Adrenal gland (tissue), 12 donors: ENCODE data around the gene TOM1. TPM values are rescaled to one million over a fixed set of nuclear protein-coding genes. Genes with fewer than 3 reads are reported as not detected.
A peak's percentile ranks its signal among the peaks of the same experiment; 100 is the strongest.

Experiments
- DNase-seq, 7 donors: peaks; one replicate each; pipeline ENCODE4 v3.0.0-alpha.2; 2019 to 2020
- H3K27ac ChIP-seq, 5 donors: fragments of 200-600 bp; sonication (generic) in 4 of 5; 1 replicate in 3 of 5; 2 replicates in 2 of 5; pipeline versions ENCODE4 v1.5.1 to v1.8.0; 2016 to 2020; ENCODE audit warnings: mild to moderate bottlenecking in 1 of 5
- H3K27me3 ChIP-seq: fragments of 200-600 bp; 2 replicates; pipeline ENCODE4 v1.8.0; 2021
- H3K36me3 ChIP-seq, 2 donors: fragments of 200-600 bp; replicated peaks in 1 of 2; 1 replicate in 1 of 2; 2 replicates in 1 of 2; pipeline versions ENCODE4 v1.5.1 to v1.8.0; 2018 to 2022
- H3K4me1 ChIP-seq, 2 donors: fragments of 200-600 bp; replicated peaks in 1 of 2; 1 replicate in 1 of 2; 2 replicates in 1 of 2; pipeline versions ENCODE4 v1.5.1 to v1.8.0; 2018 to 2021
- H3K4me3 ChIP-seq, 4 donors: fragments of 200-600 bp; sonication (generic) in 3 of 4; one replicate each; pipeline ENCODE4 v1.5.1; 2016 to 2018
- H3K9me3 ChIP-seq, 3 donors: fragments of 200-600 bp; sonication (generic) in 1 of 3; replicated peaks in 1 of 3; 1 replicate in 2 of 3; 2 replicates in 1 of 3; pipeline versions ENCODE4 v1.5.1 to v1.8.0; 2016 to 2021
- CTCF ChIP-seq, 6 experiments: fragments of 450-650 bp in 4 of 6; fragments of 200-600 bp in 2 of 6; sonication (generic) in 1 of 6; IDR thresholded peaks; 1 replicate in 5 of 6; 2 replicates in 1 of 6; pipeline versions ENCODE4 v1.5.1 to v1.8.0; 2016 to 2021; ENCODE audit warnings: antibody characterized with exemption in 6 of 6, mild to moderate bottlenecking in 2 of 6, moderate library complexity in 1 of 6
- POLR2A ChIP-seq, 2 donors: fragments of 450-650 bp; IDR thresholded peaks; one replicate each; pipeline ENCODE4 v1.6.1; 2017; ENCODE audit warnings: antibody characterized with exemption in 2 of 2, mild to moderate bottlenecking in 2 of 2, moderate library complexity in 1 of 2
- WGBS, 4 donors: extraction: QIAGEN DNeasy Blood & Tissue Kit in 2 of 4; methylation state at CpG; one replicate each; pipeline versions ENCODE4 v1.1.5 to v1.1.7; 2013 to 2017; 5-methylcytosine and 5-hydroxymethylcytosine counted together
- intact Hi-C, 2 donors: fragments of 100-400 bp; cut with DNase I; formaldehyde crosslinking; loops; one replicate each; pipeline versions ENCODE4 v1.14.1 to v1.15.0; 2022 to 2023
- polyA plus RNA-seq, 3 donors: library from polyadenylated mRNA; stranded (reverse); fragments of 200-250 nt in 2 of 3; fragments of 350-450 nt in 1 of 3; fragmentation: Illumina TruSeq in 1 of 3; extraction: RNeasy Lipid Tissue Mini Kit (QIAGEN cat#74804) in 1 of 3; gene quantifications; one replicate each; pipeline ENCODE4 v1.2.3, GENCODE V29; 2013 to 2014
- total RNA-seq, 9 donors: library from RNA; depleted of rRNA in 4 of 9; stranded (reverse); fragments of >200 nt in 4 of 9; fragments of 120-200 nt in 1 of 9; fragmentation: NEBNext Ultra II Directional in 1 of 9; extraction: Animal tissue kit (Norgen Biotek cat#: 25700) in 1 of 9; gene quantifications; one replicate each; pipeline versions ENCODE4 v1.1.0 to v1.2.4, GENCODE V29; 2013 to 2023
- donor health status: healthy with polysubstance abuse.
- donor health status: Bipolar disorder and iron deficiency.
- donor health status: DM: yes; HTN: yes; CAD: no.
- donor health status: DM: no; HTN: no; CAD: no.
- donor health status: DM: no; HTN: no; CAD: no.
- donor health status: DM: yes; HTN: yes; CAD: no.

The TOM1 gene
- total and polyA plus RNA-seq, 12 donors, result 57.5 to 188 (median 106) TPM

- TF ChIP-seq CTCF (IDR thresholded peaks at IDR 0.05), result no peak
- TF ChIP-seq POLR2A (IDR thresholded peaks at IDR 0.05), result no peak
- WGBS, 4 donors, result 76 to 79% (median 79%) methylated on average over 2 to 4 of the region's 4 CpGs
- Histone ChIP-seq H3K4me1 (peaks cover 14 to 19% of the 10 kb centered on the region in 2 donors), H3K9me3 (no peaks in the 10 kb centered on the region), H3K36me3 (no peaks in the 10 kb centered on the region), H3K27me3 (no peaks in the 10 kb centered on the region), H3K27ac (no peak overlapping the region), H3K4me3 (no peak overlapping the region)
- DNase-seq, result peak in 1 of 7 donors; percentile 48
- intact Hi-C loops, result loop anchor here in 1 of 2 donors (5.0 kb wide), 2 partner anchors 228 to 268 kb away; no protein-coding TSS in a partner anchor
Observed at GRCh38 chr22:35354068-35354467, 54.4 kb downstream of the TOM1 start.

GRCh38 chr22:35357883-35358621 is 58.4 kb downstream of the TOM1 start:
- Histone ChIP-seq H3K9me3 (no peaks in the 10 kb centered on the region), H3K4me1 (no peaks in the 10 kb centered on the region), H3K27me3 (no peaks in the 10 kb centered on the region), H3K36me3 (no peaks in the 10 kb centered on the region), H3K27ac (no peak overlapping the region), H3K4me3 (no peak overlapping the region)
- 66 to 85% (median 72%) methylated on average over 6 of the region's 6 CpGs for WGBS, 4 donors
- DNase-seq, result no peak
- TF ChIP-seq CTCF (IDR thresholded peaks at IDR 0.05) (no peak), POLR2A (IDR thresholded peaks at IDR 0.05) (no peak)
- intact Hi-C loops, result no loop called here

- TF ChIP-seq POLR2A (IDR thresholded peaks at IDR 0.05) (no peak), CTCF (IDR thresholded peaks at IDR 0.05) (no peak)
- WGBS, 4 donors, result 88 to 93% (median 92%) methylated on average over 9 of the region's 9 CpGs
- Histone ChIP-seq H3K36me3 (no peaks in the 10 kb centered on the region), H3K27me3 (no peaks in the 10 kb centered on the region), H3K4me3 (no peak overlapping the region), H3K4me1 (no peaks in the 10 kb centered on the region), H3K27ac (no peak overlapping the region), H3K9me3 (no peaks in the 10 kb centered on the region)
- DNase-seq, result no peak
- intact Hi-C loops, result no loop called here
Observed at GRCh38 chr22:35359380-35360065, 59.8 kb downstream of the TOM1 start.

GRCh38 chr22:35361001-35361558 is 61.4 kb downstream of the TOM1 start:
- intact Hi-C loops, result no loop called here
- Histone ChIP-seq H3K36me3 (no peaks in the 10 kb centered on the region), H3K9me3 (no peaks in the 10 kb centered on the region), H3K27me3 (no peaks in the 10 kb centered on the region), H3K4me1 (no peaks in the 10 kb centered on the region), H3K4me3 (no peak overlapping the region), H3K27ac (no peak overlapping the region)
- no peak for DNase-seq
- no peak for TF ChIP-seq POLR2A (IDR thresholded peaks at IDR 0.05)
- WGBS, 4 donors, result 46 to 82% (median 63%) methylated on average over 4 to 6 of the region's 6 CpGs
